GM18499 (cell line): ENCODE data around the gene LYPD1.
"Not testable (repeated sequence)": the region's sequence is repeated elsewhere in the genome, so short reads cannot be mapped to it uniquely, and the experiment has no call there.

ENCODE experiments used
- ATAC-seq: cut with Tn5 transposase; IDR thresholded peaks from one replicate; pipeline ENCODE4 v1.9.1; 2021; ENCODE audit warnings: moderate number of reproducible peaks; ENCODE audit not compliant: insufficient read depth, unreplicated experiment

Gene LYPD1

GRCh38 chr2:132669908-132670495 is at the start of gene LYPD1:
LYPD1 (minus strand) TSS chr2:132670205; CDS start chr2:132669932, 273 bp downstream.
- no peak for ATAC-seq

DNA sequence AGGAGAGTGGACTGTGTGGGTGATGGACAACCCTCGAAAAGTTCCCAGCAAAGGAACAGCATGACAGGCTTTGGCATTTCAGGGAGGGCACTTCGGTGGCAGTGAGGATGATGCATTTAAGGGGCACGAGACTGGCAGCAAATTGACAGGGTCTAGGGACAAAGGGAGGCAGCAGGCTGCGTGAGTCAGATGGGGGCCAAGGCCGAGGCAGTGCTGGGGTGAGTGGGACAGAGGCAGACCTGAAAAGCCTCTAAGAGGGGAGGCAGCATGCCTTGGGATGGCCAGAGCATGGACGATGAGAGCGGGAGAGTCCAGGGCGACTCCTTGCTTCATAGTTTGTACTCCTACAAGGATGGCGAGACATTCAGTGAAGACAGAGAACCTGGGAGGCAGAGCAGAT is 49.5 kb upstream of the LYPD1 start:
- ATAC-seq, result no peak

- no peak for ATAC-seq
These were observed 46.9 kb upstream of the LYPD1 start for GRCh38 chr2:132716954-132717353.

- no peak for ATAC-seq
These were observed 45.7 kb upstream of the LYPD1 start for GRCh38 chr2:132715386-132716351.

GRCh38 chr2:132703396-132703795 is 33.4 kb upstream of the LYPD1 start:
- no peak for ATAC-seq

DNA sequence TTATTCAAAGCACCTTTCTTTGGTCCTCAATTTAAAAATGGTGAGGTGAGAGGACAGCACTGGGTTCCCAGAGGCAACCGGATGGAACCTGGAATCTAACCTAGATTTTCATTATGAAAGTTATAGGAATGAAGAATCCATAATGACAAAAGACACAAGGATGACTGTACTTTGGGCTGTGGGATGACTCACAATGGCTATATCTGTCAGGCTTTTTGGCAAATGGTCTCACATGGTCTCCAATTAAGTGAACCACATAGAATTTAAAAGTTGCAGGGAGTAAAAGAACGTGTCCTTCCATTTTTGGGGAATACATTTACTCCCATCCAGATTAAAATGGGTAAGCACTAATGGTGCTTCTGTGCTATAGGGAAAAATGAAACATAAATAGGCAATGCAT is 31.8 kb upstream of the LYPD1 start:
- ATAC-seq, result no peak

GRCh38 chr2:132699802-132700201 is 29.8 kb upstream of the LYPD1 start:
- ATAC-seq, result not testable (repeated sequence)

- not testable (repeated sequence) for ATAC-seq
These were observed 28.3 kb upstream of the LYPD1 start for GRCh38 chr2:132698347-132698746.

- ATAC-seq, result no peak
These were observed 27.7 kb upstream of the LYPD1 start for GRCh38 chr2:132697556-132698205.

DNA sequence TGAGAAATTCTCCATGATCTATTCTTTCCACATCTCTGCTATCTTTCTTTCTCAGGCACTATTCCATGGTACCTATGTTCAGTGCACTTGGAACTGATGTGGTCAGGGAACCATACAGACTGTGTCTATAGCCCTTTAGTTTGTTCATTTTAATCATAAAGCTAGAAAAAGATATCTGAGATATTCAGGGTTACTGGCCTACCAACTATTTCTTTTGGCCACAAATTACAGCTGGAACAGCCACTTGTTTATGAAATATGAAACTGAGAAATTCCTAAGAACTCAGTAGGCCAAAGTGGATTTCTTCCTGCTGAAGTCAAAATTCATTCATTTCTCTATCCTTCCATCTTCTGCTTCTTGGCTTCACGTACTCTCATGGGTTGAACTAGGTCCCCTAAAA is 22.8 kb upstream of the LYPD1 start:
- no peak for ATAC-seq

DNA sequence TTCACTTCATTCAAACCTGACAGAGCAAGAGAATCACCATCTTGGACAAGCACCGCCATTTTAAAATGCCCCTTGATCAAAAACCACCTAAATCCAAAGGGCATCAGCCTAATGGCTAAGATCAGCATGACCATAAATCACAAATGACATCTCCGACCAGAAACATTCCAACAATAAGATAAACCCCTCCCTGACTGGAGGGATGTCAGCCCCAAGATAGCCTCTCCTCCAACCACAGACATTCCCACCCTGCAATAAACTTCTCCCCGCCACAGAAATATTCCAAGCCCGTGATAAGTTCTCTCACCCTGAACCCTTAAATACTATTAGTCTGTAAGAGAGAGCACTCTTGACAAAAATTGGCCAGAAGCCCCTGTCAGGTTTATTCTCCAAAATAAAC is 21.6 kb upstream of the LYPD1 start:
- ATAC-seq, result no peak

GRCh38 chr2:132690664-132691303 is 20.8 kb upstream of the LYPD1 start:
- no peak for ATAC-seq

DNA sequence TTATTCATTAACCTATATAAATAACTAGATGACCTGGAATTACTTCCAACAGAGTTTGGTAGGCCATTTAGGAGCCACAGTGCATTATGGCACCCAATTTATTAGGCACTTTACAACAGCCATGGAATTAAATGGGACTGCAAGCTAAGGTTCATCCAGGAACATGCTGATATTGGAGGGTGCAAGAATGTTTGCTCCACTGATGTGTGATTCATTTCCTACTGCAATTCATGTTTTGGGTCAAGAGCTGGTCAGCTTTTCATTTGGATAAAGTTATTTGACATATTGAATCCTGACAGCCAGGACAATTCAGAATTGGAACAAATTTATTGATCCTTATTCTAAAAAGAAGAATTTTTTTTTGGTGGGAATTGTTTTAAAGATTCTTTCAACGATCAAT is 11.8 kb upstream of the LYPD1 start:
- no peak for ATAC-seq

GRCh38 chr2:132680544-132680943 is 10.5 kb upstream of the LYPD1 start:
- no peak for ATAC-seq

GRCh38 chr2:132678483-132678882 is 8.5 kb upstream of the LYPD1 start:
- no peak for ATAC-seq

DNA sequence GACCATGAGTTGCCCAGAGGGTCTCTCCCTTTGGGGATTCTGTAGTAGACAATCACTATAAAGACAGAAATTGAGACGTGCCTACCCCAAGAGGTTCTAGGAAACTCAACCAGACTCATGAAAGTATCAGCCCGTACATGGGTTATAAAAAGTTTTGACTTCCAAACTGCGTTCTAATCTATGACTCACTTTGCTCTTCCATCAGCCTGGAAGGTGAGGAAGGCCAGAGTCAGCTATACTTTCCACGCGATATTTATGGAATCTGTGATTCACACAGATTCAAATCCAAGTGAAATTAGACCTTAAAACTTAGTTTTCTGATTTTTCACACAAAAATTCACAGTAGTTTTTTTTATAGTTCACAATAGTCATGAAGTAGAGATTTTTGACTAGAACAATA is 7.7 kb upstream of the LYPD1 start:
- ATAC-seq, result no peak

GRCh38 chr2:132676999-132677398 is 7.0 kb upstream of the LYPD1 start:
- ATAC-seq, result no peak

- ATAC-seq, result no peak
These were observed 1.3 kb upstream of the LYPD1 start for GRCh38 chr2:132671151-132671835.

DNA sequence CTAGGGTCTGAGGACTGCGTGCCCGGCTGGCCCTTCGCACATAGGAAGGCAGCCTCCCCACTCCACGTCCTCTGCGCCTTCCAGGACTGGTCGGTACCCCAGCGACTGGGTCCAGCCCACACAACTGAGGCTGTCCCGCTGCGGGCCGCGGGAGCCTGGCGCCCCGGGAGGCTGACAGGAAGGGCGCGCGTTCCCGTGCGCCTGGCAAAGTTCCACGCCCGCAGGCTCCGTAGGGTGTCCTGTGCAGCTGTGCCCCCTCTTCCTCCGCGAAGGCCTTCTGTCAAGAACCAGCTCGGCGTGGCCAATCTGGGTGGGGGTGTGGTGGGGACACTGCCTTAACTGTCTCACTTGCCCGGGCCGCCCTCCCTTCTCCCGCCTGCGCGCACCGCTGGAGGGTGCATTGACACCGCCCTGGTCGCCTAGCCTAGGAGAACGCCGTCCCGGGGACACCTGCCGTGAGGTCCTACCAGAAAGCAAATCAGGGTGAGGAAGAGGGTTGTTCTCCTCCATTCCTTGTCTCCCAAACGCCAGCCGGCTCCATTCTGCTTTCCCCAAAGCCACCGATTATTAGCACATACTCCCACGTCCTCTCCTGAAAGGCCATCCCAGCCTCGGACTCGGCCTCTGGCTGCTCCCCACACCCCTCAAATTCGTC is 618 bp upstream of the LYPD1 start:
- ATAC-seq, result no peak
